H7 (cell line): ENCODE data around the gene SDHA. TPM values are rescaled to one million over a fixed set of nuclear protein-coding genes. Genes with fewer than 3 reads are reported as not detected.
"Not testable (repeated sequence)": the region's sequence is repeated elsewhere in the genome, so short reads cannot be mapped to it uniquely, and the experiment has no call there.

Source experiments
- DNase-seq: peaks from one replicate; pipeline ENCODE4 v3.0.0; 2012
- H3K27me3 ChIP-seq: 2 replicates; pipeline ENCODE4 v1.6.0; 2011; ENCODE audit warnings: mild to moderate bottlenecking, low read length; ENCODE audit not compliant: control insufficient read depth, insufficient read depth
- H3K36me3 ChIP-seq: replicated peaks from 2 replicates; pipeline ENCODE4 v1.5.1; 2011; ENCODE audit warnings: low read length; ENCODE audit not compliant: control insufficient read depth, insufficient read depth
- H3K4me3 ChIP-seq: 2 replicates; pipeline ENCODE4 v1.5.1; 2011; ENCODE audit warnings: low read depth, mild to moderate bottlenecking, control low read depth, low read length, moderate library complexity; ENCODE audit not compliant: insufficient read depth
- total RNA-seq: library from RNA; depleted of rRNA; stranded (reverse); fragments of >200 nt; shearing (Covaris generic); gene quantifications from 2 replicates; pipeline ENCODE4 v1.2.3, GENCODE V29; 2014

SDHA gene
- total RNA-seq, 1 experiment from 2014 or later: 93.4 TPM

- H3K36me3 ChIP-seq: peaks cover 26% of the 10 kb centered on the region
- not testable (repeated sequence) for H3K4me3 ChIP-seq
Observed at GRCh38 chr5:237931-238330, 19.8 kb downstream of the SDHA start.

DNA sequence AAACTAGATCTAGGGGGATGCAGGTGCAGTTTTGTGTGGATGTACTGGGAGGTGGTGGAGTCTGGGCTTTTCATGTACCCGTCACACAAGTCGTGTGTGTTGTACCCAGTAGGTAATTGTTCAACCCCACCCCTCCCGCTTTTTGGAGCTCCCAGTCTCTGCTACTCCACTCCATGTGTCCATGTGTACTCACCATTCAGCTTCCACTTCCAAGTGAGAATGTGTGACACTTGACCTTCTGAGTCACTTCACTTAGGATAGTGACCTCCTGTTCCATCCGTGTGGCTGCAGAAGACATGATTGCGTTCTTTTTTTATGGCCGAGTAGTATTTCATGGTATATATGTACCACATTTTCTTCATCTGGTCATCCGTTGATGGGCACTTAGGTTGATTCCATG is 22.4 kb downstream of the SDHA start:
- H3K4me3 ChIP-seq, H3K27me3 ChIP-seq, DNase-seq: not testable (repeated sequence)
- peaks cover 22% of the 10 kb centered on the region for H3K36me3 ChIP-seq

More at GRCh38 chr5:237931-238330, 19.8 kb downstream of the SDHA start:
- DNase-seq, H3K27me3 ChIP-seq: not testable (repeated sequence)

- not testable (repeated sequence) for H3K27me3 ChIP-seq, DNase-seq, H3K4me3 ChIP-seq
- peaks cover 21% of the 10 kb centered on the region for H3K36me3 ChIP-seq
Observed at GRCh38 chr5:241045-241669, 23.0 kb downstream of the SDHA start.

GRCh38 chr5:243683-244367 is 25.7 kb downstream of the SDHA start:
- H3K36me3 ChIP-seq: peaks cover 22% of the 10 kb centered on the region
- H3K4me3 ChIP-seq, H3K27me3 ChIP-seq, DNase-seq: not testable (repeated sequence)

DNA sequence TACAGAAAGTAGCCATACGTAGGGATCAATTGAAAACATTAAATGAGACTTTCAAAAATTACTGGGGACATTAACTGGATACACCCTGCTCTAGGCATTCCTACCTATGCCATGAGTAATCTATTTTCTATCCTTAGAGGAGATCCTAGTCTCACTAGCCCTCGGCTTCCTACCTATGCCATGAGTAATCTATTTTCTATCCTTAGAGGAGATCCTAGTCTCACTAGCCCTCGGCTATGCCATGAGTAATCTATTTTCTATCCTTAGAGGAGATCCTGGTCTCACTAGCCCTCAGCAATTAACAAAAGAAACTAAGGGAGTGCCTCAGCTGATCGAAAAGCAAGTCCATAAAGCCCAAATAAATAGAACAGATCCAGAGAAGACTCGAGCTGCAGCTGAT is 27.6 kb downstream of the SDHA start:
- H3K4me3 ChIP-seq, DNase-seq, H3K27me3 ChIP-seq: not testable (repeated sequence)
- H3K36me3 ChIP-seq: peaks cover 22% of the 10 kb centered on the region

- not testable (repeated sequence) for H3K27me3 ChIP-seq, H3K4me3 ChIP-seq, DNase-seq
- peaks cover 12% of the 10 kb centered on the region for H3K36me3 ChIP-seq
Observed at GRCh38 chr5:250396-250795, 32.3 kb downstream of the SDHA start.

GRCh38 chr5:251016-251415 is 32.9 kb downstream of the SDHA start:
- H3K27me3 ChIP-seq, H3K4me3 ChIP-seq, DNase-seq: not testable (repeated sequence)
- H3K36me3 ChIP-seq: peaks cover 12% of the 10 kb centered on the region

DNA sequence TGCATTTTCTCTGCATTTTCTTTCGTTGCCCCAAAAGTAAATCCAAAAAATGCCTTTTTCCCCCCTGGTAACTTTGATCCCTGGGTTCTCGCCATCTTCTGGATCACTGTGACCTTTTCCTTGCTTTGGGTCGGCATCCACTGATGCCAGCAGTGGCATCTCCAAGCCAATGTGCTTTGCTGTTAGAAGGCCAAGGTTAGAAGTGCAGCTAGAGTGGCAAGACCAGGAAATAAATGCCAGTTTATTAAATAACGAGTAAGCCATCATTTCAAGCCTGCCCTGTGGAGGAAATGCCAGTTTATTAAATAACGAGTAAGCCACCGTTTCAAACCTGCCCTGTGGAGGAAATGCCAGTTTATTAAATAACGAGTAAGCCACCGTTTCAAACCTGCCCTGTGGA is 33.4 kb downstream of the SDHA start:
- not testable (repeated sequence) for H3K27me3 ChIP-seq, DNase-seq, H3K4me3 ChIP-seq
- peaks cover 12% of the 10 kb centered on the region for H3K36me3 ChIP-seq

DNA sequence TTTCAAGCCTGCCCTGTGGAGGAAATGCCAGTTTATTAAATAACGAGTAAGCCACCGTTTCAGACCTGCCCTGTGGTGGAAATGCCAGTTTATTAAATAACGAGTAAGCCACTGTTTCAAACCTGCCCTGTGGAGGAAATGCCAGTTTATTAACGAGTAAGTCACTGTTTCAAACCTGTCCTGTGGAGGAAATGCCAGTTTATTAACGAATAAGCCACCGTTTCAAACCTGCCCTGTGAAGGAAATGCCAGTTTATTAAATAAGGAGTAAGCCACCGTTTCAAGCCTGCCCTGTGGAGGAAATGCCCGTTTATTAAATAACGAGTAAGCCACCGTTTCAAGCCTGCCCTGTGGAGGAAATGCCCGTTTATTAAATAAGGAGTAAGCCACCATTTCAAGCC is 33.9 kb downstream of the SDHA start:
- H3K36me3 ChIP-seq: peaks cover 15% of the 10 kb centered on the region
- not testable (repeated sequence) for H3K27me3 ChIP-seq, DNase-seq, H3K4me3 ChIP-seq

DNA sequence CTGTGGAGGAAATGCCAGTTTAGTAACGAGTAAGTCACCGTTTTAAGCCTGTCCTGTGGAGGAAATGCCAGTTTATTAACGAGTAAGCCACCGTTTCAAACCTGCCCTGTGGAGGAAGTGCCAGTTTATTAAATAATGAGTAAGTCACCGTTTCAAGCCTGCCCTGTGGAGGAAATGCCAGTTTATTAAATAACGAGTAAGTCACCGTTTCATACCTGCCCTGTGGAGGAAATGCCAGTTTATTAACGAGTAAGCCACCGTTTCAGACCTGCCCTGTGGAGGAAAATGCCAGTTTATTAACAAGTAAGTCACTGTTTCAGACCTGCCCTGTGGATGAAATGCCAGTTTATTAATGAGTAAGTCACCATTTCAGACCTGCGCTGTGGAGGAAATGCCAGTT is 34.4 kb downstream of the SDHA start:
- H3K4me3 ChIP-seq: no peak overlapping the region
- H3K27me3 ChIP-seq: no peaks in the 10 kb centered on the region
- H3K36me3 ChIP-seq: peaks cover 14% of the 10 kb centered on the region
- no peak for DNase-seq

GRCh38 chr5:254322-254721 is 36.2 kb downstream of the SDHA start:
- DNase-seq, H3K4me3 ChIP-seq, H3K27me3 ChIP-seq: not testable (repeated sequence)
- peaks cover 12% of the 10 kb centered on the region for H3K36me3 ChIP-seq

GRCh38 chr5:255116-255515 is 37.0 kb downstream of the SDHA start:
- not testable (repeated sequence) for H3K27me3 ChIP-seq, DNase-seq, H3K4me3 ChIP-seq
- peaks cover 10% of the 10 kb centered on the region for H3K36me3 ChIP-seq

DNA sequence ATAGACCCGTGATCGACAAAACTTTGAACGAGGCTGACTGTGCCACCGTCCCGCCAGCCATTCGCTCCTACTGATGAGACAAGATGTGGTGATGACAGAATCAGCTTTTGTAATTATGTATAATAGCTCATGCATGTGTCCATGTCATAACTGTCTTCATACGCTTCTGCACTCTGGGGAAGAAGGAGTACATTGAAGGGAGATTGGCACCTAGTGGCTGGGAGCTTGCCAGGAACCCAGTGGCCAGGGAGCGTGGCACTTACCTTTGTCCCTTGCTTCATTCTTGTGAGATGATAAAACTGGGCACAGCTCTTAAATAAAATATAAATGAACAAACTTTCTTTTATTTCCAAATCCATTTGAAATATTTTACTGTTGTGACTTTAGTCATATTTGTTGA is 38.2 kb downstream of the SDHA start:
- H3K4me3 ChIP-seq, H3K27me3 ChIP-seq, DNase-seq: not testable (repeated sequence)
- H3K36me3 ChIP-seq: peaks cover 10% of the 10 kb centered on the region

DNA sequence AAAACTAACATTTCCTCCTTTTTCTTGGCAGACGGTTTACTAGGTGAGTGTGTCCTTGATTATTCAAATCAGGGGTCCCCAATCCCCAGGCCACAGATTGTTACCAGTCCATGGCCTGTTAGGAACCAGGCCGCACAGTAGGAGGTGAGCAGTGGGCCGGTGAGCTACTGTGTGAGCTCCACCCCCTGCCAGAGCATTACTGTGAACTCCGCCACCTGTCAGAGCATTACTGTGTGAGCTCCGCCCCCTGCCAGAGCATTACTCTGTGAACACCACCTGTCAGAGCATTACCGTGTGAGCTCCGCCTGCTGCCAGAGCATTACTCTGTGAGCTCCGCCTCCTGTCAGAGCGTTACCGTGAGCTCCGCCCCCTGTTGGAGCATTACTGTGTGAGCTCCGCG is 39.0 kb downstream of the SDHA start:
- no peak overlapping the region for H3K4me3 ChIP-seq
- no peak for DNase-seq
- peaks cover 10% of the 10 kb centered on the region for H3K36me3 ChIP-seq
- H3K27me3 ChIP-seq: no peaks in the 10 kb centered on the region

GRCh38 chr5:263275-263974 is 45.3 kb downstream of the SDHA start:
- not testable (repeated sequence) for H3K27me3 ChIP-seq, DNase-seq, H3K36me3 ChIP-seq, H3K4me3 ChIP-seq
